NCI-H524 (cell line): ENCODE results near the gene RECK.
"Not testable (repeated sequence)": the region's sequence is repeated elsewhere in the genome, so short reads cannot be mapped to it uniquely, and the experiment has no call there.

Experiments
- DNase-seq, 2 experiments: peaks; one replicate each; lab custom pipeline; 2025; lab: John Stamatoyannopoulos, UW

The RECK gene

DNA sequence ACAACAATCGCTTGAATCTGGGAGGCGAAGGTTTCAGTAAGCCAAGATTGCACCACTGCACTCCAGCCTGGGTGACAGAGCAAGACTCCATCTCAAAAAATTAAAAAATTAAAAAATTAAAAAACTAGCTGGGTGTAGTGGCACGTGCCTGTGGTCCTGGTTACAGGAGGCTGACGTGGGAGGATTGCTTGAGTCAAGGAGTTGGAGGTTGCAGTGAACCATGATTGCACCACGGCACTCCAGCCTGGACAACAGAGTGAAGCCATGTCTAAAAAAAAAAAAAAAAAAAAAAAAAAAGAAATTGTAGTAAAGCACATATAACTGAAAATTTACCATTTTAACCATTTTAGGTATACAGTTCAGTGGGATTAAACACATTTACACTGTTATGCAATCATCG, 119.4 kb downstream of the RECK start:
- no peak for DNase-seq

- no peak for DNase-seq
Observed at GRCh38 chr9:36158122-36158521, 121.4 kb downstream of the RECK start.

- DNase-seq = no peak
Observed at GRCh38 chr9:36158917-36159316, 122.2 kb downstream of the RECK start.

GRCh38 chr9:36159509-36159908, 122.8 kb downstream of the RECK start:
- not testable (repeated sequence) for DNase-seq

GRCh38 chr9:36160126-36160525, 123.4 kb downstream of the RECK start:
- DNase-seq = not testable (repeated sequence)

DNA sequence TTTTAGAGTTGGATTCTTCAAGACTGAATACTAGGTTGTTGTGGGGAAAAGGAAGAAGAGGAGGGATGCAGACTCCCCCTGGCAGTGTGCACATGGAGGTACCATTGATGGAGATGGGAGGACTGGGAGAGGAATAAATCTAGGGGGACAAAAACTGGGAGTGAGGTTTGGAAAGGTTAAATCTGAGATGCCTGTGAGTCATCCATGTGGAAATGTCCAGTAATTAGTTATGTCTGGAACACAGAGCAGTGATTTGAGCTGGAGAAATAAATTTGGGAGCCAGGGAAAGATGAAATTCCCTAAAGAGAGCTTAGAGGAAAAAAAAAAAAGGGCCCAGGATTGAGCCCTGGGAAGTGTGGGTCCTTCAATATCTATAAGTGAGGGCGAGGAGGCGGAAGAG, 124.5 kb downstream of the RECK start:
- no peak for DNase-seq

DNA sequence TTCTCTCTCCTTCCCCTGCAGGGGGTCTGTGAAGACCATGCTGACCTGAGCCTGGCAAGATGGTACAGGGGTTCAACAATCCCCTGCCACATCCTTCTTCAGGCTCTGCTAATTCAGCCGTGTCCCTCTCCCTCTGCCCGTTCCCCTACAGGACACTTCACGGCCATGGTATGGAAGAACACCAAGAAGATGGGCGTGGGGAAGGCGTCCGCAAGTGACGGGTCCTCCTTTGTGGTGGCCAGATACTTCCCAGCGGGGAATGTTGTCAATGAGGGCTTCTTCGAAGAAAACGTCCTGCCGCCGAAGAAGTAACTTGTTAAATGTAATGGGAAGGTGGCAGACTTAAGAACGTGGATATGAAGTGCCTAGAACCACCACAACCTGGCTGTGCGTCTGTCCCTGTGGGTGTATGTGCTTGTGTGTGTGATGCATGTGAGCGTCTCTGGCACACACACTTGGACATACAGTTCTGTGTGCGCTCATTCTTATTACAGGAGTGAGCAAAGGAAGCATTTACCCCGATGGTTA, 125.6 kb downstream of the RECK start:
- DNase-seq = no peak

- peak; percentile 83 to 86 for DNase-seq
Observed at GRCh38 chr9:36163049-36163785, 126.5 kb downstream of the RECK start.

DNA sequence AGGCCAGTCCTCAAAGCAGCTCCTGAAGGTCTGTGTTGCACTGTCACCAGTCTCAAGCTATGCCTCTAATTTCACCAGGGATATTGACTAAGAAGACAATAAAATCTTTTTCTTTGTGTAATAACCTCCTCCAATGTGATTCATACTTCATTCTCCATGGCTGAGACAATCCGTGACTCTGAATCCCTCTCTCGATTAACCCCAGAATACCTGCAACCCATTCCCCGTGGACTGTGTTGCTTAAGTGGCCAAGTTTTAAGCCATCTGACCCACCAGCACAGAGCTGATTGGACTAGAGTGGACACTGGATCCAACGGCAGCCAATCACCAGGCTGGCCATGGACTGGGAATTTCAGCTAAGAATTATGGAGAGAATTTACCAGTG, 127.1 kb downstream of the RECK start:
- peak in 1 of 2 experiments; percentile 52 for DNase-seq

GRCh38 chr9:36164372-36164771, 127.7 kb downstream of the RECK start:
- no peak for DNase-seq

DNA sequence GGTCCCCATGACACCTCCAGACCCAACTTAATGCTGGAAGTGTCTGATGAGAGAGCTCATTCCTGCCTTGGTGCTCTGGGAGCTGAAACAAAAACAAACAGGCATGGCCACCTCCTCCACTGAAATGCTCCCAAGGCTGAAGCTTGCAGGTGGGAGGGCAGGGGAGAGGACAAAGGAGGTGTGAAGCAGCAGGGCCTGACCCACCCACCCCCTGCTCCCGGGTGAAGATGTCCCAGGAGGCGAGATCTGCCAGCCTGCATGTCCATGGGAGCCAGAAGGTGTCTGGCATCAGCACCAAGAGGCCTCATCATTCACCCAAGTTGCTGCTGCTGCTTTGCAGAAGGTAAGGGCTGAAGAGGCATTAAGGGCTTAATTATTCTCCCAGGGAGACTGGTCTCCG, 128.3 kb downstream of the RECK start:
- peak; percentile 67 to 89 for DNase-seq

GRCh38 chr9:36165826-36166167, 129.1 kb downstream of the RECK start:
- no peak for DNase-seq

GRCh38 chr9:36166168-36166927, 129.6 kb downstream of the RECK start:
- DNase-seq = peak; percentile 39 to 62

DNA sequence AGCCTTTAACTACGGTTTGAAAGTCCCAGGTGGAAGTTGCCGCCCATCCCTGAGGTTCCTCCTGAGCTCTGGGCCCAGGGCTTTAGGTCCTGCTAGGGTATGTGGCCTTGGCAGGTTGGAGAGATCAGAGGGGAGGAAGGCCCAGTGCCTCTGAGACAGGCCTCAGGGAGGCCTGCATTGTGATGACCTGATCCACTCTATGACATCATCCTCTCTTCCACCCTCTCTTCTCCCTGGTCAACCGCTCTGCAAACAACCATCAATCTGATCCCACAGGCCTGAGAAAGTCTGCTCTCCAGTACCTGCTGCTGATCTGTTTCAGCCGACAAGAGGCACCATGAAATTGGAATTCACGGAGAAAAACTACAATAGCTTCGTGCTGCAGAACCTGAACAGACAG, 132.5 kb downstream of the RECK start, which contains the start of gene CCIN:
TSS of gene CCIN (plus strand) at position 223 of the 400 bp plus-strand sequence. CDS start at position 338, 115 bp downstream.
- DNase-seq = no peak

DNA sequence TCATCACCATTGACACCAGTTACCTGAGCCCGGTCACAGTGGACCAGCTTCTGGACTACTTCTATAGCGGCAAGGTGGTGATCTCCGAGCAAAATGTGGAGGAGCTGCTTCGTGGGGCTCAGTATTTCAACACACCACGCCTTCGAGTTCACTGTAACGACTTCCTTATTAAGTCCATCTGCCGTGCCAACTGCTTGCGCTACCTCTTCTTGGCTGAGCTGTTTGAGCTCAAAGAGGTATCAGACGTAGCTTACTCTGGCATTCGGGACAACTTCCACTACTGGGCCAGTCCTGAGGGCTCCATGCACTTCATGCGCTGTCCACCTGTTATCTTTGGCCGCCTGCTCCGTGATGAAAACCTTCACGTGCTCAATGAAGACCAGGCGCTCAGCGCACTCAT, 133.0 kb downstream of the RECK start:
- DNase-seq = no peak

DNA sequence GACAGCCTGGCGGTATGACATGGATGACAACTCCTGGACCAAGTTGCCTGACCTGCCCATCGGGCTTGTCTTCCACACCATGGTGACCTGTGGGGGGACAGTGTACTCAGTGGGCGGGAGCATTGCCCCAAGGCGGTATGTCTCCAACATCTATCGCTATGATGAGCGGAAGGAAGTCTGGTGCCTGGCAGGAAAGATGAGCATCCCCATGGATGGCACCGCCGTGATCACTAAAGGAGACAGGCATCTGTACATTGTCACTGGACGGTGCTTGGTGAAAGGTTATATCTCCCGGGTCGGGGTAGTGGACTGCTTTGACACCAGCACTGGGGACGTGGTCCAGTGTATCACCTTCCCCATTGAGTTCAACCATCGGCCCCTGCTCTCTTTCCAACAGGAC, 133.8 kb downstream of the RECK start:
- no peak for DNase-seq

GRCh38 chr9:36173861-36174260, 137.1 kb downstream of the RECK start:
- DNase-seq = no peak
